ENCODE data around the gene DSE.

GRCh38 chr6:116388924-116389323, 18.2 kb downstream of the DSE start:
- TF ChIP-seq POLR2A (IDR thresholded peaks at IDR 0.05; ENCODE audit: low read length), result no peak
- no peak for TF ChIP-seq MYC (IDR thresholded peaks at IDR 0.05; ENCODE audit: borderline replicate concordance, low read length)
- TF ChIP-seq, protein P1, sequence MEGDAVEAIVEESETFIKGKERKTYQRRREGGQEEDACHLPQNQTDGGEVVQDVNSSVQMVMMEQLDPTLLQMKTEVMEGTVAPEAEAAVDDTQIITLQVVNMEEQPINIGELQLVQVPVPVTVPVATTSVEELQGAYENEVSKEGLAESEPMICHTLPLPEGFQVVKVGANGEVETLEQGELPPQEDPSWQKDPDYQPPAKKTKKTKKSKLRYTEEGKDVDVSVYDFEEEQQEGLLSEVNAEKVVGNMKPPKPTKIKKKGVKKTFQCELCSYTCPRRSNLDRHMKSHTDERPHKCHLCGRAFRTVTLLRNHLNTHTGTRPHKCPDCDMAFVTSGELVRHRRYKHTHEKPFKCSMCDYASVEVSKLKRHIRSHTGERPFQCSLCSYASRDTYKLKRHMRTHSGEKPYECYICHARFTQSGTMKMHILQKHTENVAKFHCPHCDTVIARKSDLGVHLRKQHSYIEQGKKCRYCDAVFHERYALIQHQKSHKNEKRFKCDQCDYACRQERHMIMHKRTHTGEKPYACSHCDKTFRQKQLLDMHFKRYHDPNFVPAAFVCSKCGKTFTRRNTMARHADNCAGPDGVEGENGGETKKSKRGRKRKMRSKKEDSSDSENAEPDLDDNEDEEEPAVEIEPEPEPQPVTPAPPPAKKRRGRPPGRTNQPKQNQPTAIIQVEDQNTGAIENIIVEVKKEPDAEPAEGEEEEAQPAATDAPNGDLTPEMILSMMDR (IDR thresholded peaks at IDR 0.05), result no peak
- no peak for TF ChIP-seq REST (IDR thresholded peaks at IDR 0.05)
- no peak for TF ChIP-seq USF2 (IDR thresholded peaks at IDR 0.05)
- no peak for TF ChIP-seq EP300 (IDR thresholded peaks at IDR 0.05)
- TF ChIP-seq MAFK (IDR thresholded peaks at IDR 0.05; ENCODE audit: partially characterized antibody), result no peak
- TF ChIP-seq RAD21 (conservative IDR thresholded peaks at IDR 0.05 in 1 of 2, IDR thresholded peaks at IDR 0.05 in 1 of 2), result no peak
- TF ChIP-seq PBX3 (IDR thresholded peaks at IDR 0.05), result no peak
- TF ChIP-seq, protein P2, sequence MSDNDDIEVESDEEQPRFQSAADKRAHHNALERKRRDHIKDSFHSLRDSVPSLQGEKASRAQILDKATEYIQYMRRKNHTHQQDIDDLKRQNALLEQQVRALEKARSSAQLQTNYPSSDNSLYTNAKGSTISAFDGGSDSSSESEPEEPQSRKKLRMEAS (IDR thresholded peaks at IDR 0.05), result no peak
- no peak for TF ChIP-seq JUNB (IDR thresholded peaks at IDR 0.05)
- TF ChIP-seq ELK1 (IDR thresholded peaks at IDR 0.05; ENCODE audit: low read depth, low read length), result no peak
